Right kidney (tissue), 1 donor: ENCODE results near the gene TMEM100.
A peak's percentile ranks its signal among the peaks of the same experiment; 100 is the strongest.

Source experiments
- DNase-seq: peaks from one replicate; pipeline ENCODE4 v3.0.0-alpha.2; 2016

The TMEM100 gene

DNA sequence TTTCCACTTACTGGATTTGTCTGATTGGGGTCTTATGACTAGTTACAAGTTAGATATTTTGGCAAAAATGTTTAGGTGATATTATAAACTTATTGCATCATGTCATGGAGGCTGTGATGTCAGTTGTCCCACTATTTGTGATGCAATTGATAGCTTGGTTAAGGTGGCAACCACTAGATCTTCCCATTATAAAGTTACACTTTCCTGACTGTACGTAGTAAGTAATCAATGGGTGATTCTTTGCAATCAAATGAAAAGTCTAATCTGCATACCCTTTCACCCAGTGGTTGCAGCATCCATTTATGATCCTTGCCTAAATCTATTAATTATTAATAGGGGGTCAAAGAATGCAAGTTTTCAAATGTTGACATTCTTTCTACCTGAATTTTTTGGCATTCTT lies 23.8 kb upstream of the TMEM100 start:
- no peak for DNase-seq

DNA sequence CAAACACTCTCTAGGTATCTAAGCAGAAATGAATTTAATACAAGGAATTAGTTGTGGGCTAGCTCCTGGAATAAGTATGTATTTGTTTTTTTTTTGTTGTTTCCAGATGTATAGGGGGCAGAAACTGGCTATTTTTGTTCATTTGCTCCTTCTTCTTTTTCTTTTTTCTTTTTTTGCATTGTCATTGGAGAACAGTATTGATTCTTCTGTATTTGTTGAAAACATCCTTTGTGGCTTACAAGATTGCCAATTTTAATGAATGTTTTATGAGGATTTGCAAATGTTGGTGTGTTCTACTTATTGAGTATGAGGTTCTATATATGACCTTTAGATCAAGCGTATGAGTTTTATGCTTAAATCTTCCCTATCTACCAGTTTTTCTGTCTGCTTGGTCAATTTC lies 22.6 kb upstream of the TMEM100 start:
- DNase-seq, result no peak

DNA sequence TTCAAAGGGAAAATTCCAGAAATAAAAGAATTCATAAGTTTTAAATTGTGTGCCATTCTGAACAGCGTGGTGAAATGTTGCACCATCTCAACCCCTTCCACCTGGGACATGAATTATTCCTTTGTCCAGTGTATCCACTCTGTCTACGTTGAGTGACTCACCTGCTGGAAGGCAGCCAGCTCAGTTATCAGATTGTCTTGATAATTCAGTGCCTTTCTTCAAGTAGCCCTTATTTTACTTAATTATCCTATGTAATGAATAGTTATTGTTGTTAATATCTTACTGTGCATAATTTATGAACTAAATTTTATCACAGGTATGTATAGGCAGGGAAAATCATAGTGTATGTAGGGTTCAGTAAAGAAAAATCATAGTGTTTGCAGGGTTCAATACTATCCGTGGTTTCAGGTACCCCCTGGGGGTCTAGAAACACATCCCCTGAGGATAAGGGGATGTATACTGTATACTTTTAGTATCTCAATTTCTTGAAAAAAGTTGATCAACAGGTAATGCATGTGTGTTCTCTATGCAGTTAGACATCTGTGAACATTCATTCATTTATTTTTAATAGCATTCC lies 20.5 kb upstream of the TMEM100 start:
- no peak for DNase-seq

DNA sequence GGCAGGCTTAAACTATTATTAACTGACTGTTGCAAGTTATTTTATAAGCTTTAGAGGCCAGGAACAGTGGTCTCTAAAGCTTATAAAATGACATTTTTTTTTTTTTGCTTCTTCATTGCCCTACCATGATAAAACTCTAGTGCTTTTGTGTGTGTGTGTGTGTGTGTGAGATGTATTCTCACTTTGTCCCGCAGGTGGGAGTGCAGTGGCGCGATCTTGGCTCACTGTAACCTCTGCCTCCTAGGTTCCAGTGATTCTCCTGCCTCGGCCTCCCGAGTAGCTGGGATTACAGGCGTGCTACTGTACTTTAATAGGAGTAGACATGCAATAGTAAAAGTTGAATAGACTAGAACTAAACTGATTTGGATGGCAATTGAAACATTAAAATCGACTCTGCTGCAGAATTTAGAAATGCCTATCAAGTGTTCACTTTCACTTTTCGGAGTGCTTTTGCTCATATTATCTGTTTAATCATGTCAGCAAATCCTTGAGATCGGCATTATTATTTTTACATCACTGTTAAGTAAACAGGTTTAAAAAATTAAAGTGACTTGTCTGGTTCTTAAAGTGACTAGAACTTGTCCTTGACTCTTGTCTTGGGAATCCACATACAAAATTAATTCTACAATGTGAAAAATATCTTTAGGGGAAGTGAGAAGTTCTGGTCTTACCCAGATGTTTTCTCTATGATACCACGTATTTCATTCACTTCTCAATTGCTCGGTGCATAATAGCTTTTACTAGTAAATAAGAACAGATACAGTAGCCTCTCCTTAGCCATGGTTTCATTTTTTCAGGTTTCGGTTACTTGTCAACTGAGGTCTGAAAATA lies 19.8 kb upstream of the TMEM100 start:
- DNase-seq, result no peak

DNA sequence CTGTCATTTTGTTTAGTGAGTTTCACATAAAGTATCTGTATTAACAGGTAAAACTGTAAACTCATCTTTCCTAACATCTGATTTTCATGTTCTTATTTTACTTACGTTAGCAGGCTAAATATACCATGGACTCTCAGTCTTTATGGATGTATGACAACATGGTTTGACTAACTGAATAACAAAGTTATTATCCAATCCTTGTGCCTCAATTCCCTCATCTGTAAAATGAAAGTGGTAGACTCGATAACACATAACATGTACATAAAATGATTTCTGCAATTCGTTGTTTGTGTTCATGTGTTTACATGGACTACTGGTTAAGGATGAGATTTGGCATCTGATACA lies 18.7 kb upstream of the TMEM100 start:
- DNase-seq, result no peak

DNA sequence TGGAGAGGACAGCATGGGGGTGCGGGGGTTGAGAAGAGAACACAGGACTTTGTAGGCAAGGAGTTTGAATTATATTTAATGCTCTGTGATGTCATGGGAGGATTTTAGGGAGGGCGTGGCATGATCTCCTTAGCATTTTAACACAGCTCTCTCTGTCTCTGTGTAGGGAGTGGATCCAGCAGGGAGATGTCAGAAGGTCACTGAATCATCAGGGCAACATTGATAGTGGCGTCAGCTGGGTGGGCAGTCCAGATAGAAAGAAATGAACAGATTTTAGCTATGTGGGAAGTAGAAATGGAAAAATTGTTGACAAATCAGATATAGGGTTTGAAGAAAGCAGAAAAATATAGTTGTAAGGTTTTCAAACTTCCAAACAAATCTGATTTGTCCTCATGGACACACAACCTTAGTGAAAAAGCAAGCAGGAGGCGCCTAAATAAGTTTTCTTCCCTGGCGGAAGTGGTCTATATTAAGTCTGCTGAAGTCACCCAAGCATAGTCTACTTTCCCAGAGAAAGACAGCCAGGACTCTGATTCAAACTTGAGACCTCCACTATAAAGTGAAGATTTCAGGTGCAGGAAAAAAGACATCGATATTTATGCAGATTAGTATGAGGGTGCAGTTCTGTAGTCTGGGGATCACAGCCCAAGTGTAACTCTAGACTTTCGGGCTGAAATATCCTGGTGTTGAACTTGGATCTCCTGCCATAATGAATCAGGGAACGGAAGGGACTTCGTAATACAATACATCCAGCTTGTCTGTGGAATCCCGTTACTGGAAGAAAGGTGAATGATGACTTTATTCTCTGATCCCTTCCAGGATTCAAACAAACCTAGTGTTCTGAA lies 18.1 kb upstream of the TMEM100 start:
- DNase-seq, result no peak

DNA sequence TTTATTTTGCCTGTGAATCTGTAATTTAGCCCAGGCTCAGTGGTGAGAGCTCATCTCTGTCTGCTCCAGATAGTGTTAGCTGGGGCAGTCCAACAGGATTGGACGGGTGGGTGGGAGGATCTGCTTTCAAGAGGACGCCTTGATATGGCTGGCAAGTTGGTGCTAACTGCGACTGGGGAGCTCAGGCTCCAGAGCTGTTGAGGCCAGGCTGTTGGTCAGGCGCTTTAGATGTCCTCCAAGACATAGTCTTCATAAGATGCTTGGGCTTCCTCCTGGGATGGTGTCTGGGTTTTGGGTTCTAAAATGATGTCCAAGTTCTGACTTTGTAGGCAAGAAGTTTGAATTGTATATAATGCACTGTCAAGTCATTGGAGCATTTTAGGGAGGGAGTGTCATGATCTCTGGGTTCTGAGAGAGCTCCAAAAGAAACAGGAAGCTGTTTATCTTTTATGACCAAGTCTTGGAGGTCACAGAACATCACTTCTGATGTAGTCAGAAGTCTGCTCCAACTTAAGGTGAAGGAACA lies 15.4 kb upstream of the TMEM100 start:
- DNase-seq, result no peak

DNA sequence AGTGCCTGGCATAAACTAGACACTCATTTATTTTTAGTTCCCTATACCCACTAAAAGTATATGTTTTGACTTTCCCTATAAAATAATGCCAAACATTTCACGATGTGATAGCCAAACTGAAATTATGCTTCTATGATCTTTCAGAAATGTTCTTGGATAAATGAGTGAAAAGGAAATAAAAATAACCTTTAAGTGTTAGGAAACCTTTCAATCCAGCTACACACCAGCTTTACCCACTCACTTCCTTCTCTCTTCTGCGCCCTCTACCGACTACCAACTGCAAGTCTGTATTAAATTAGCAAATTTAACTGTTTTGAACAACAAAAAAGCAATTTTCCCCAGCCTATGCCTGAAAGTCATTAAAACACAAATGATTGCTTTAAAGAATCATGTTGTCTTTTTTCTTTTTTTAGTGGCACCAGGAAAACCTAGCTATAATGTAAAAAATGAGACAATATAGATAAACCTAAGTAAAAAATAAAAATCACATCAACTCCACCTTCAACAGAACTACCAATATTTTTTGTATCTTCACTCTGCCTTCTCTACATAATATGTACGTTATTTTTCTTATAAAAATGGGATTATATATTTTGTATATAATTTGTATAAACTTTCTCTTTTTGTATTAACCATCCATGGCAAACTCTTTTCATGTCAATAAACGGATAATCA lies 13.2 kb upstream of the TMEM100 start:
- DNase-seq, result no peak

DNA sequence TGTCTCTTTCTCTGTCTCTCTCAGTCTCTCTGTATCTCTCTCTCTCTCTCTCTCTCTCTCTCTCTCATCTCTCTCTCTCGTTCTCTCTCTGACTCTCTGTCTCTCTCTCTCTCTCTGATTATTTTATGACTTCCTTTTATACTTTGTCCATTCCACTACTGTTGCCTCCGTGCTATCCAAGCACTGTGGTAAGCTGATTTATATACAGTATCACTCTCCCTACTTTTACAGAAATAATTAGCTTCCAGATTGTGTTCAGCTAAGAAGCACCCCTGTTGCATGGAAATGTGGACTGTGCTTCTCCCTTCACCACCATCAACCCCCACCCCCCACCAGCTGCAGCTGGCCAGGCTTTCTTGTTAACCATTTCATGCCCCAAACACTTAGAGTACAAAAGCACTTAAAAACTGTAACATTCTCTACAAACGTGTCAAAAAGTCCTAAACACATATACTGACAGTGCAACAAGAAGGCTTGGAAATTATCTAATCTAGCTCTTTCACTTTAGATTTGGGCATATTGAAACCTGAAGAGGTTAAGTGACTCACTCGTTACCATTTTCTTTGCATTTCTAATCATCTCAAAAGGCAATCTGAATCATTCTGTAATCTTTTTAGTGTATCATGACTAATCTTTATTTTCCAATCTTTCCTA lies 11.6 kb upstream of the TMEM100 start:
- no peak for DNase-seq

DNA sequence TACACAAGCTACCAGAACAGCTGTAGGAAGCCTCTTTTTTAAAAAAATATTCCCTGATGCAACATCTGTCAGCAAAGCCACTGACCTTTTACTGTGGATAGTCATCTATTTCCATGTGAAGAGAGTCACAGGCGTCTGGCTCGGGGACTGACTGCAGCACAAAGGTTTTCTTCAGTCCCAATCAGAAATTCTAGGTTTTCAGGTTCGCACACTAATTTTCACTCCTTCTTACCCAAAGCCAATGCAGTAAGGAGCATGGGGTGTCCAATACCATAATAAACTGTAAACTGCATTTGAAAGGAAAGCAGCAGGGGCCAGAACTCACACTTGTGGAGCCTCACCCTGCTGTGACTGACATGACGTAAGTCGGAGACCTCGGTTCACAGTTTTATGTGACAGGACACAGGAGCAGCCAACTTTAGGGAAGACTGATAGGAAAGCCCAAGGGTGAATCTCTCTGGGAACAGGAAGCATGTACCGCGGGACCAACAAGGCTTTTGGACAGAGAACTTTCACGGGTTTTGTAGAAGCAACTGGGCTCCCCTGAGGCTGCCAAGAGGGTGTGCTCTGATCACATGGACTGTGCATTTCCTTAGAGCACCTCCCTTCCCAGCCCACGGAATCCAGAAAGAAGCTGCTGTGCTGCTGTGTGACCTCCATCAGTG lies 9.1 kb upstream of the TMEM100 start:
- DNase-seq, result peak; percentile 56

DNA sequence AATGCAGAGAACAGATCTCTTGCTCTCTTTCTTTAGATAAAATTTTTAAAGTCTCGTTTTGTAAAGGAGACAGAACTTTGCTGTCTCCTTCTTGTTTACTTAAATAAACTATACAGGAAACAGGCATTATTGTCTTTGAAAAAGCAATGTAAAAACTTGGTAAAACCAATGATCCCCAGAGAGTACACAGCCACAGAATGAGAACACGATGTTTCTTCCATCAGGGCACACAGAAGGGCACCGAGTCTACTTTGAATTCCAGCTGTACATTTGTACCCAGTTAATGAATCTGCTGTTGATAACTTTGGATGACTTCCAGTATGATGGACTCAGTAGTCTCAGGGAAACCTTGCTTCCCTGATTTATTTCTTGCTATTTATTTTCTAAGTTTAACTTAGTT lies 8.1 kb upstream of the TMEM100 start:
- DNase-seq, result no peak

DNA sequence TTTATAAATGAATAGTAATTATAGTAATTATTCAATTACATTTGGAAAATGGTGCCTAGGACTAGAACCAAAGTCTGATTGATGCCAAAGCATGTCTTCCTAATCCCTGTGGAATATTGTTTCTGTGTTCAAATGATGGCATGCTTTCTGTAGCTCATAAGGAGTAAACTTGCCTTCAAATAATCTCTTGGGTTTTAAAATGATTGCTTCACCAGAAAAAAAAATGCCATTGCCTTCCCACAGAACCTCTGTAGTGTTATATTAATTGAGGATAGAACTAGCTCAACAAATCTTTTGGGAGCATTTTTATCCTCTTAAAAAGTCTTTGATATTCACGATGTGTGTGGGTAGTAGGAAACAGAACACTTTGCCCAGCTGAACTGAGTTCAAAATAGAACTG lies 7.7 kb upstream of the TMEM100 start:
- DNase-seq, result no peak

DNA sequence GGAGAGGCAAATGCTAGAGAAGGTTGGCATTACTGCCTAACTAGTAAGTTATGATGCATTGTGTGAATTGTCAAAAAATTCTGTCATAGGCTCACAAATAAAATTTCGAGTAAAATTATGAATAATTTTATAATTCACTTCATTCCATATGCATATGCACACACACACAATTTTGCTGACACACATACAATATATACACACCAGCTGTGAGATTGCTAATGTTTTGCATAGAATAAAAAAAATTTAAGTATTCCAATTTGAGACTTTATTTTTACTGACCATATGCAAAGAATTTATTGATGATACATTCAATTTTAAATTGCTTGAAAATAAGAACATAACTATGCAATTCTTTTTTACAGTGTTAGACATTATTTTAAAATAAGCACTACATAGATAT lies 6.8 kb upstream of the TMEM100 start:
- no peak for DNase-seq

DNA sequence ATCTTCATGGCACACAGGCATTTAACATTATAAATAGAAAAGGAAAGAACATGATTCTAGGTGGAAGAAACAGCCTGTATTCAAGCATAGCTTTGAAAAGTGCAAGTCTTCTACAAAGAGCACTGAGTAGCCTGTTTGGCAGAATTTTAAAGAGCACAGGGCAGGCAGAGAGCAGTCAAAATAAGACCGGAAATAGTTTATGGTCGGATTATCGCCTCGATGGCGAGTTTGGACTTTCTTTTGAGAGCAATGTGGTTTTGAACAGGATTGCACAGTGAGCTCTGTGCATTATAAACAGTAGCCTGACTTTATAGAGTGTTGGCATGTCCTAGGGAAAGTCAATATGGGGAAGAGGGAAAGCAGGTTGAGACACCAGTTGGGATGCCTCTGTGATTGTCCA lies 6.2 kb upstream of the TMEM100 start:
- no peak for DNase-seq

DNA sequence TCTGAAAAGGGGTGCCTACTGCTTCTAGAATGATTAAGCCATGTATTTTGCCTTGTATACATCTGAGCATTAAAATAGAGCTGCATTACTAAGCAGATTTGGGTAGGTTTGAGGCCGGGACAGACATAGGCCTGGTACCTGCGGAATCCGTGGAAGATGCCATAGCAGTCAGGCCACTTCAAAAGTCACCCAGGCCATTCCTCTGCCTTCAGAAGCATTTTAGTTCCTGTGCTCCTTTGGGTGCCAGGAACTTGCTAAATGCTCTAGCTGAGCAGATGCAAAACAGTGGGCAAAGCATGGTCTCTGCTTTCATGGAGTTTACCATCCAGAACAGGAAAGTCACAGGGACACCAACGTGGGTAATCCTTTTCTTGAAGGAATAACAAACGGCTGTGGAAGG lies 5.7 kb upstream of the TMEM100 start:
- DNase-seq, result no peak

DNA sequence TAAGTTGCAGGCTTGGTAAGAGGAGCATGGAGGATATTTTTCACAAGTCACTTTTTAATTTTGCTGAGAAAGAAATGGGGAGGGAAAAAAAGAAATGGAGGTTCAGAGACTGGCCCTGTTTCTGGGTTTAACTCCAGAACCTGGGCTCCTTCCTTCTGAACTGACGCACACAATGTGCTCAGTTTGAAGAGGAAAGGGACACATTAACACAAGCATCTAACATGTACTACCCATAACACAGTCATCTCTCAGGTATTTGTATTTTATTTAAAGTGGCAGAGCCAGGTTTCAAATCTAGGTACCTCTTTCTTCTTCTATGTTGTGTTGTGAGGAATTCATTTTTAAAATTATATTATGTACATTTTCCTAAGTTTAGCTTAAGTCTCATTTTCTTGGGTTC lies 5.3 kb upstream of the TMEM100 start:
- no peak for DNase-seq

DNA sequence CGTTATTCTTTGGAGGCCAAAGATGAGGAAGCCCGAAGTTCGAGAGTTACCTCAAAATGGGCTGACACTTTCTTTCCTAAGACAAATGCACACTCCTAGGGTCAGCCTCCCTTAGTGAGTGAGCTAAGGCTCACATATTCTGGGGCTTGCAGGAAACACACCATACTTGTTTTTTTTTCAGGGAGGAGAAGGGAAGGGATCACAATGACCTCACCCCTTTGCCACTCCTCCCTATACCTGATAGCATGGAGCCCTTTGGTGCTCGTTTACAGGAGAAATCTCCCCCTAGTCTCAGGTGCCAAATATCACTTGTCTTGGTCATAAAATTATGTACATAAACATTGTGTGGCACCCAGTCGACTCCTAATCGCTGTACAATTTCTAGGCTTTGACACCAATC lies 4.6 kb upstream of the TMEM100 start:
- no peak for DNase-seq

DNA sequence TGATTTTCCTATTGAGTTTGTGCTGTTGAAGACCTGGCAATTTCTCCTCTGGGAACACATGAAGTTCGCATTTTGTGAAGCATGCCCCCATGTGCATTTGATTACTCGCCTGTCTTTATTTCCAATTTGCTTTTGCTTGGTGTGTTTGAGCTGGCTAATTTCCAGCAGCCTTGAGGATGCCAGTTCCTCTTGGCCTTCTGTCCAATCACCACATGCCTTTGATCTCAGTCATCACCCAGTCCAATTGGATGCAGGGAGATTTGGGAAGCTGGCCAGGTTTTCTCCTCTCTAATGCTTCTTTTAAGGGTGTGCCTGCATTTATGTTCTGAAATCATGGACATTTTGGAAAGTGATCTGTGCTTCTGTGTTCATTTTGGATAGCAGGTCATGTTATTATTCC lies 3.8 kb upstream of the TMEM100 start:
- DNase-seq, result no peak

DNA sequence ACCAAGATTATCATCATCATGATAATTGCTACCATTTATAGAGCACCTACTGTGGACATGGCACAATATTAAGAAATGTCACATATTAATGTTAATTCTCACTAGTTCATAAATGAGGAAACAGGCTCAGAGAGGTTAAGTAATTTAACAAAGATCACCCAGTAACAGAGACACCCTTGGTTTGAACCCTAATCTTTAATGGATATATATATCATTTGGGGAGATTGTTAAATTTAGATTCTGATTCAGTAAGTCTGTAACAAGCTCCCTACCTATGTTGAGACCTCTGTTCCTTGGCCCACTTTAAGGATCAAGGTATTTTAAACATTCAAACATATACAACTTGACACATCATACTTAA lies 804 bp upstream of the TMEM100 start:
- no peak for DNase-seq

DNA sequence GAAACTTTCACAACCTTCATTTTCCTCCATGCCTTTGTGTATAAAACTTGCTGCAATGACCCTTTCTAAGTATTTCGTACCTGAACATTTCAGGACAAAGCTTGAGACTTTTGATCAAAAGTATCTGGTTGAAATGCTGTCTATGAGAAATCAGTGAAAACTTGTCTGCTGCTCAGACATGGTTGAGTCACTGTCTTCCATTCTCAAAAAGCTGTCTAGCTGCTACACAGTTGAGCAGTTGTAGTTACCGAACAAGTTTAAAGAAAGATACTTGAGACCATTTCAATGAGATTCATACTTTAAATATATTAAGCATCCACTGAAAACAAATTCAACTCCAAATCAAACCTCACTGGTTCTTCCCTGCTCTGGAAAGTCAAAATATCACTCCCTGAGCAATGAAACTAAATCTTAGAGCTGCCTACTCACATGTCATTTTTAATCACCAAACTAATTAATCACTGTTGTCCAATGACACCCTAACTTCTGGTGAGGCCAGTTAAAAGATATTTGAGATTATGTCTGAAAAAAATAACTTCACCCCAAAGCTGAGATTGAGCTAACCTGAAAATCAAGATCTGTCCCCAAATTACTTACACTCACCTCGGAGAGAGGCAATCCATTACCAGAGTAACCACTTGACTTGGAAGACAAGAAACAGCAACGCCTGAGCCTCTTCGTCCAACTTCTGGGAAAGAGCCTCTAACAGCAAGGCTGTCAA lies 488 bp downstream of the TMEM100 start:
- DNase-seq, result peak; percentile 45
